ENCODE results near the gene CA10.

The CA10 gene

GRCh38 chr17:51703361-51704341 lies 454.9 kb downstream of the CA10 start:
- no peak for TF ChIP-seq CTCF (IDR thresholded peaks at IDR 0.05; ENCODE audit: extremely low read depth, missing control alignments)
- DNase-seq (ENCODE audit: low spot score): no peak

GRCh38 chr17:51702963-51703360 lies 455.6 kb downstream of the CA10 start:
- no peak for DNase-seq (ENCODE audit: low spot score)
- no peak for TF ChIP-seq CTCF (IDR thresholded peaks at IDR 0.05; ENCODE audit: extremely low read depth, missing control alignments)

GRCh38 chr17:51701501-51701900 lies 457.0 kb downstream of the CA10 start:
- DNase-seq (ENCODE audit: low spot score): no peak
- no peak for TF ChIP-seq CTCF (IDR thresholded peaks at IDR 0.05; ENCODE audit: extremely low read depth, missing control alignments)

GRCh38 chr17:51700011-51700760 lies 458.3 kb downstream of the CA10 start:
- DNase-seq (ENCODE audit: low spot score): no peak
- no peak for TF ChIP-seq CTCF (IDR thresholded peaks at IDR 0.05; ENCODE audit: extremely low read depth, missing control alignments)

GRCh38 chr17:51699303-51699702 lies 459.2 kb downstream of the CA10 start:
- no peak for TF ChIP-seq CTCF (IDR thresholded peaks at IDR 0.05; ENCODE audit: extremely low read depth, missing control alignments)
- no peak for DNase-seq (ENCODE audit: low spot score)

GRCh38 chr17:51692917-51693316 lies 465.6 kb downstream of the CA10 start:
- no peak for DNase-seq (ENCODE audit: low spot score)
- no peak for TF ChIP-seq CTCF (IDR thresholded peaks at IDR 0.05; ENCODE audit: extremely low read depth, missing control alignments)

- DNase-seq (ENCODE audit: low spot score): no peak
These were observed 470.6 kb downstream of the CA10 start for GRCh38 chr17:51687887-51688286.

More at GRCh38 chr17:51687887-51688286, 470.6 kb downstream of the CA10 start:
- no peak for TF ChIP-seq CTCF (IDR thresholded peaks at IDR 0.05; ENCODE audit: extremely low read depth, missing control alignments)
